Measurements from ENCODE around the gene KIAA1328. TPM values are rescaled to one million over a fixed set of nuclear protein-coding genes. Genes with fewer than 3 reads are reported as not detected.

KIAA1328 gene
- total RNA-seq, 4 donors from 2014 or later, result 11.3 to 26.1 (median 15.3) TPM

DNA sequence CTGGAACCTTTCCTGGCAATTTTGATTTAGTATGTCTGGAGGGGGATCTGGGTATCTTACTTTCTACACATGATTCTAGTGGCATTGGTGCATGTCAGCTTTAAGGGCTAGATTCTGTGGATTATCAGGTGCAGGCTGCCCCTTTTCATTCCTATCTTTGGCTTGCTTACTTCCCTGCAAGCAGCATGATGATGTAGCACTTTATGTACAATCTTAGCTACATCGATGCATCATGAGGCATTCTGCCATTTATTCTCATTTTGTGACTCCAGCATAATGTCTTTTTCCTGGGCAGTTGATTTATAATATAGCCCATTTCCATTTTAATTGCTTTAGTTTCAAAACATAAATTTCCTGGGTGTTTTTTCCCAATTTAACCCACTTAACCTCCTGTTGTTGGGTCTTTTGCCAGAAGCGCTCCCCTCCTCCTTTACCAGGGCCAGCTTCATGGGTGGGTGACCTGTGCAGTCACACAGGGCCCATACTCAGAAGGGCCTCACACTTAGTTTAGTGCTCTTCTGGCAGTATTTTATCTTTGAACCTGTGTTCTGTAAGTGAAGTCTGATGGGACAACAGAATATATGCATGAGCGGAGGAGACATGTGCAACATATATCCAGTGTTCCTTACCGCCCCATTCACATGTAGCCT, 36.2 kb upstream of the KIAA1328 start:
- Histone ChIP-seq H3K4me3 (no peak overlapping the region), H3K36me3 (peaks cover 4 to 78% of the 10 kb centered on the region in 2 donors), H3K4me1 (no peaks in the 10 kb centered on the region), H3K27me3 (no peaks in the 10 kb centered on the region), H3K9me3 (no peaks in the 10 kb centered on the region), H3K27ac (no peak overlapping the region)
- WGBS, 2 donors (ENCODE audit: low coverage in 1 of 2), result 90 to 100% methylated on average over 1 to 4 of the region's 4 CpGs
- TF ChIP-seq, protein P1, sequence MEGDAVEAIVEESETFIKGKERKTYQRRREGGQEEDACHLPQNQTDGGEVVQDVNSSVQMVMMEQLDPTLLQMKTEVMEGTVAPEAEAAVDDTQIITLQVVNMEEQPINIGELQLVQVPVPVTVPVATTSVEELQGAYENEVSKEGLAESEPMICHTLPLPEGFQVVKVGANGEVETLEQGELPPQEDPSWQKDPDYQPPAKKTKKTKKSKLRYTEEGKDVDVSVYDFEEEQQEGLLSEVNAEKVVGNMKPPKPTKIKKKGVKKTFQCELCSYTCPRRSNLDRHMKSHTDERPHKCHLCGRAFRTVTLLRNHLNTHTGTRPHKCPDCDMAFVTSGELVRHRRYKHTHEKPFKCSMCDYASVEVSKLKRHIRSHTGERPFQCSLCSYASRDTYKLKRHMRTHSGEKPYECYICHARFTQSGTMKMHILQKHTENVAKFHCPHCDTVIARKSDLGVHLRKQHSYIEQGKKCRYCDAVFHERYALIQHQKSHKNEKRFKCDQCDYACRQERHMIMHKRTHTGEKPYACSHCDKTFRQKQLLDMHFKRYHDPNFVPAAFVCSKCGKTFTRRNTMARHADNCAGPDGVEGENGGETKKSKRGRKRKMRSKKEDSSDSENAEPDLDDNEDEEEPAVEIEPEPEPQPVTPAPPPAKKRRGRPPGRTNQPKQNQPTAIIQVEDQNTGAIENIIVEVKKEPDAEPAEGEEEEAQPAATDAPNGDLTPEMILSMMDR (IDR thresholded peaks at IDR 0.05), result no peak
- no peak for TF ChIP-seq POLR2AphosphoS5 (IDR thresholded peaks at IDR 0.05)
- no peak for TF ChIP-seq EP300 (IDR thresholded peaks at IDR 0.05)
- no peak for TF ChIP-seq POLR2A (IDR thresholded peaks at IDR 0.05)
- ATAC-seq, result no peak

DNA sequence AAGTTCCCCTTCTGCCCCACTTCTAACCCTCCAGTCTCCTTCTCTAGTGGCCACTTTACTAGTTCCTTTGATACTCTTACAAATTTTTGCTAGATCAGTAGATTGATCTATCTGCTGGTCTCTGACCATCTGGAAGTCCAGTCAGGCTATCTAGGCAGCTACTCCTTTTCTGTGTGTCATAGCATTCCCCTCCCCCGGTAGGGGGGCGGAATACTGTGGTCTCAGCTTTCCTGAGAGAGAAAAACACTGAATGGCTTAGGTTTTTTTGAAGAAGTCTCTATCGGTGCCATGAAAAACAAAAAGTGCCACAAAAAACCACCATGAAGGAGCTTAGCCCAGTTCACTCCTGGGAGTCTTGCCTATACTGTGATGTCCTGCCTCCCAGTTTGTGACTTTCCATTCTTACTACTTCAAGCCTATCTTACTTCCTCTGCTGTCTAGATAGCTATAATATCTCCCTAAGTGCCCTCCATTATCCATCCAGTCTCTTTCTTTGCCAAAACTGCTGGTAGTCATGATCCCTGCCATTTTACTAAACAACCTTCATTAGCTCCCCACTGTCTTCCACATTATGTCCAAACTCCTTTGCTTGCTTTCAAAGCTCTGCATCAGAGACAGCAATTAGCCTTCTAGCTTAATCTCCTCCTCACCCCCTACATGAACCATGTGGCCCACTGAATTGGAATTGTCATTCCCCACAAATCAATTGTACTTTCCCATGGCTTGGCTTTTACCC, 30.0 kb upstream of the KIAA1328 start:
- no peak overlapping the region for H3K4me3 ChIP-seq
- H3K36me3 ChIP-seq, result peaks cover 0 to 95% of the 10 kb centered on the region in 2 donors
- WGBS, 2 donors (ENCODE audit: low coverage in 1 of 2), result 67% methylated on average over 3 of the region's 3 CpGs; no CpG with 5 or more reads in 1 of the 2 donors
- H3K4me1 ChIP-seq, result no peaks in the 10 kb centered on the region
- no peak overlapping the region for H3K27ac ChIP-seq
- H3K27me3 ChIP-seq, result no peaks in the 10 kb centered on the region
- no peaks in the 10 kb centered on the region for H3K9me3 ChIP-seq
- TF ChIP-seq EP300 (IDR thresholded peaks at IDR 0.05) (no peak), POLR2AphosphoS5 (IDR thresholded peaks at IDR 0.05) (no peak), POLR2A (IDR thresholded peaks at IDR 0.05) (no peak)
- TF ChIP-seq, protein P1 (IDR thresholded peaks at IDR 0.05), result no peak
- ATAC-seq, result no peak

- H3K4me3 ChIP-seq, result no peak overlapping the region
- TF ChIP-seq EP300 (IDR thresholded peaks at IDR 0.05) (no peak), POLR2AphosphoS5 (IDR thresholded peaks at IDR 0.05) (no peak), POLR2A (IDR thresholded peaks at IDR 0.05) (no peak)
- TF ChIP-seq, protein P1 (IDR thresholded peaks at IDR 0.05), result no peak
- no peak overlapping the region for H3K27ac ChIP-seq
- no peak for ATAC-seq
- H3K27me3 ChIP-seq, result no peaks in the 10 kb centered on the region
- 92 to 100% methylated on average over 1 to 2 of the region's 2 CpGs for WGBS, 2 donors (ENCODE audit: low coverage in 1 of 2)
- no peaks in the 10 kb centered on the region for H3K9me3 ChIP-seq
- peaks cover 0 to 6% (median 0%) of the 10 kb centered on the region in 3 donors for H3K4me1 ChIP-seq
- peaks cover 3 to 83% of the 10 kb centered on the region in 2 donors for H3K36me3 ChIP-seq
Observed at GRCh38 chr18:36805105-36805504, 23.8 kb upstream of the KIAA1328 start.

GRCh38 chr18:36808681-36809080, 20.2 kb upstream of the KIAA1328 start:
- 73 to 94% methylated on average over 1 to 2 of the region's 2 CpGs for WGBS, 2 donors (ENCODE audit: low coverage in 1 of 2)
- no peaks in the 10 kb centered on the region for H3K9me3 ChIP-seq

More at GRCh38 chr18:36808681-36809080, 20.2 kb upstream of the KIAA1328 start:
- ATAC-seq, result no peak
- Histone ChIP-seq H3K4me1 (peaks cover 0 to 27% (median 8%) of the 10 kb centered on the region in 3 donors), H3K4me3 (no peak overlapping the region), H3K27ac (no peak overlapping the region), H3K36me3 (peaks cover 3 to 56% of the 10 kb centered on the region in 2 donors), H3K27me3 (no peaks in the 10 kb centered on the region)
- TF ChIP-seq POLR2A (IDR thresholded peaks at IDR 0.05) (no peak), POLR2AphosphoS5 (IDR thresholded peaks at IDR 0.05) (no peak), EP300 (IDR thresholded peaks at IDR 0.05) (no peak)
- TF ChIP-seq, protein P1 (IDR thresholded peaks at IDR 0.05), result no peak
